Esophagus muscularis mucosa (tissue), 4 donors: Measurements from ENCODE around the gene RNU6-1.

ENCODE experiments used
- CTCF ChIP-seq, 3 experiments: fragments of 200-600 bp in 2 of 3; fragments of 450-650 bp in 1 of 3; sonication (generic) in 2 of 3; IDR thresholded peaks; one replicate each; pipeline ENCODE4 v1.5.1; 2017 to 2019; ENCODE audit warnings: antibody characterized with exemption in 3 of 3, mild to moderate bottlenecking in 2 of 3, moderate library complexity in 1 of 3
- EP300 ChIP-seq: sonication (generic); formaldehyde crosslinking; IDR thresholded peaks from one replicate; pipeline ENCODE4 v1.6.1; 2017; ENCODE audit warnings: antibody characterized with exemption
- POLR2A ChIP-seq: fragments of 450-650 bp; IDR thresholded peaks from one replicate; pipeline ENCODE4 v1.6.1; 2017; ENCODE audit warnings: antibody characterized with exemption, moderate library complexity, mild to moderate bottlenecking, low read depth
- POLR2AphosphoS5 ChIP-seq, 2 donors: sonication (generic); formaldehyde crosslinking; IDR thresholded peaks; one replicate each; pipeline ENCODE4 v1.6.1; 2017; ENCODE audit warnings: antibody characterized with exemption in 2 of 2

GRCh38 chr15:67884009-67884408 is 44.2 kb upstream of the RNU6-1 start:
- no peak for TF ChIP-seq CTCF (IDR thresholded peaks at IDR 0.05)
- no peak for TF ChIP-seq EP300
- no peak for TF ChIP-seq POLR2AphosphoS5 (IDR thresholded peaks at IDR 0.05)
- TF ChIP-seq POLR2A: no peak
